GM06990 (cell line): ENCODE results near the gene RALGPS1.

Experiments
- DNase-seq: peaks from one replicate; pipeline ENCODE4 v3.0.0-alpha.2; 2011; ENCODE audit not compliant: insufficient read length; ENCODE audit errors: extremely low read depth
- H3K27me3 ChIP-seq: replicated peaks from 2 replicates; pipeline ENCODE4 v1.6.0; 2011; ENCODE audit warnings: low read length; ENCODE audit not compliant: control insufficient read depth, insufficient read depth
- H3K36me3 ChIP-seq: 2 replicates; pipeline ENCODE4 v1.5.1; 2011; ENCODE audit warnings: low read length; ENCODE audit not compliant: control insufficient read depth, insufficient read depth
- H3K4me3 ChIP-seq: replicated peaks from 2 replicates; pipeline ENCODE4 v1.5.1; 2011; ENCODE audit warnings: low read depth, mild to moderate bottlenecking, control low read depth, low read length
- TF ChIP-seq, protein P1 (sequence below): IDR thresholded peaks from 2 replicates; pipeline ENCODE4 v1.5.1; 2011; ENCODE audit warnings: low read length, control low read depth, mild to moderate bottlenecking, inconsistent platforms; ENCODE audit not compliant: insufficient read depth, poor library complexity, severe bottlenecking

The RALGPS1 gene

GRCh38 chr9:127222388-127223095 lies 308.0 kb downstream of the RALGPS1 start:
- Histone ChIP-seq H3K36me3 (no peaks in the 10 kb centered on the region), H3K4me3 (no peak overlapping the region), H3K27me3 (no peaks in the 10 kb centered on the region)
- DNase-seq, result no peak
- TF ChIP-seq, protein P1, sequence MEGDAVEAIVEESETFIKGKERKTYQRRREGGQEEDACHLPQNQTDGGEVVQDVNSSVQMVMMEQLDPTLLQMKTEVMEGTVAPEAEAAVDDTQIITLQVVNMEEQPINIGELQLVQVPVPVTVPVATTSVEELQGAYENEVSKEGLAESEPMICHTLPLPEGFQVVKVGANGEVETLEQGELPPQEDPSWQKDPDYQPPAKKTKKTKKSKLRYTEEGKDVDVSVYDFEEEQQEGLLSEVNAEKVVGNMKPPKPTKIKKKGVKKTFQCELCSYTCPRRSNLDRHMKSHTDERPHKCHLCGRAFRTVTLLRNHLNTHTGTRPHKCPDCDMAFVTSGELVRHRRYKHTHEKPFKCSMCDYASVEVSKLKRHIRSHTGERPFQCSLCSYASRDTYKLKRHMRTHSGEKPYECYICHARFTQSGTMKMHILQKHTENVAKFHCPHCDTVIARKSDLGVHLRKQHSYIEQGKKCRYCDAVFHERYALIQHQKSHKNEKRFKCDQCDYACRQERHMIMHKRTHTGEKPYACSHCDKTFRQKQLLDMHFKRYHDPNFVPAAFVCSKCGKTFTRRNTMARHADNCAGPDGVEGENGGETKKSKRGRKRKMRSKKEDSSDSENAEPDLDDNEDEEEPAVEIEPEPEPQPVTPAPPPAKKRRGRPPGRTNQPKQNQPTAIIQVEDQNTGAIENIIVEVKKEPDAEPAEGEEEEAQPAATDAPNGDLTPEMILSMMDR, result no peak

- Histone ChIP-seq H3K4me3 (no peak overlapping the region), H3K36me3 (no peaks in the 10 kb centered on the region), H3K27me3 (no peaks in the 10 kb centered on the region)
- TF ChIP-seq, protein P1, result no peak
- no peak for DNase-seq
Observed at GRCh38 chr9:127223266-127223665, 308.7 kb downstream of the RALGPS1 start.

GRCh38 chr9:127223810-127224177 lies 309.2 kb downstream of the RALGPS1 start:
- no peaks in the 10 kb centered on the region for H3K27me3 ChIP-seq
- H3K4me3 ChIP-seq, result peak overlapping the region; percentile 59
- H3K36me3 ChIP-seq, result no peaks in the 10 kb centered on the region
- TF ChIP-seq, protein P1, result peak; percentile 19
- no peak for DNase-seq

- no peaks in the 10 kb centered on the region for H3K36me3 ChIP-seq
- DNase-seq, result peak; percentile 91
- H3K27me3 ChIP-seq, result no peaks in the 10 kb centered on the region
- H3K4me3 ChIP-seq, result peak overlapping the region; percentile 59
- TF ChIP-seq, protein P1, result no peak
Observed at GRCh38 chr9:127224178-127224882, 309.7 kb downstream of the RALGPS1 start.

GRCh38 chr9:127224883-127225739 lies 310.5 kb downstream of the RALGPS1 start:
- H3K4me3 ChIP-seq, result peak overlapping the region; percentile 72
- no peaks in the 10 kb centered on the region for H3K36me3 ChIP-seq
- H3K27me3 ChIP-seq, result no peaks in the 10 kb centered on the region
- TF ChIP-seq, protein P1, result no peak
- peak; percentile 85 for DNase-seq
